OCI-LY7 (cell line): Measurements from ENCODE around the gene TBC1D9B.

Experiments
- CTCF ChIP-seq: fragments of 200-600 bp; sonication (generic); conservative IDR thresholded peaks from 2 replicates; pipeline ENCODE4 v1.5.1; 2014; ENCODE audit warnings: mild to moderate bottlenecking, antibody characterized with exemption, low read length, moderate library complexity, mixed read lengths
- EZH2phosphoT487 ChIP-seq: fragments of 200-600 bp; sonication (generic); IDR thresholded peaks from 2 replicates; pipeline ENCODE4 v1.6.1; 2018; ENCODE audit warnings: low read depth, borderline replicate concordance, mild to moderate bottlenecking, mixed run types, antibody characterized with exemption, low read length, moderate library complexity, mixed read lengths

DNA sequence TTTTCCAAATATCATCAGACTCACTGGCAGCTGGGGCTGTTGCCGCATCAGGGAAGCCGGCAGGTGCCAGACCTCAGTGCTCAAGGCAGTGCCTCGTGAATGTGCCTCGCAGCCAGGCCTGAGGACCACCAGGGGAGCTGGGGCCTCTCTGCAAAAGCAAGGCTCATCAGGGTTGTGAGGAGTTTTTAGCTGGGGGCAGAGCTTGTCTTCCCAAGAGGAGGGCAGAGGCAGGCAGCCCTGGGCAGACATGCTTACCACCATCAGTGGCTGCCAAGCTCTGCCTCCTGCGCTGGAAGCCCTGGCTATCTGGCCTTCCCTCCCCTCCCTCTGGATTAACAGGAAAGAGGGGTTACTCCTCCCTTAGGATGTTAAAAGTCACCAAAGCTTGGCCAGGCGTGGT, 8.8 kb upstream of the TBC1D9B start:
- TF ChIP-seq CTCF = no peak
- no peak for TF ChIP-seq EZH2phosphoT487
